H9 (cell line): ENCODE data around the gene MGRN1. TPM values are rescaled to one million over a fixed set of nuclear protein-coding genes. Genes with fewer than 3 reads are reported as not detected.

ENCODE experiments used
- DNase-seq: peaks from one replicate; pipeline ENCODE4 v3.0.0-alpha.2; 2017
- H2AFZ ChIP-seq: one replicate; pipeline ENCODE4 v1.6.1; 2013; ENCODE audit warnings: mild to moderate bottlenecking, low read length, control low read depth, moderate library complexity
- H2AK5ac ChIP-seq: 2 replicates; pipeline ENCODE4 v1.6.1; 2013; ENCODE audit warnings: low read length, control low read depth, mixed read lengths; ENCODE audit not compliant: insufficient read length
- H2BK120ac ChIP-seq: one replicate; pipeline ENCODE4 v1.6.1; 2013; ENCODE audit warnings: low read depth, mild to moderate bottlenecking, low read length, control low read depth, inconsistent platforms; ENCODE audit not compliant: poor library complexity, severe bottlenecking
- H2BK12ac ChIP-seq: 2 replicates; pipeline ENCODE4 v1.6.1; 2013; ENCODE audit warnings: low read length, control low read depth, mixed read lengths, low read depth; ENCODE audit not compliant: insufficient read length
- H2BK15ac ChIP-seq: 2 replicates; pipeline ENCODE4 v1.6.1; 2013; ENCODE audit warnings: low read depth, low read length, control low read depth
- H2BK20ac ChIP-seq: one replicate; pipeline ENCODE4 v1.6.1; 2013; ENCODE audit warnings: low read depth, mild to moderate bottlenecking, low read length, control low read depth, inconsistent platforms; ENCODE audit not compliant: poor library complexity, severe bottlenecking
- H2BK5ac ChIP-seq: 2 replicates; pipeline ENCODE4 v1.6.1; 2013; ENCODE audit warnings: low read length, control low read depth, mixed read lengths; ENCODE audit not compliant: insufficient read length
- H3K14ac ChIP-seq: 2 replicates; pipeline ENCODE4 v1.6.1; 2013; ENCODE audit warnings: low read length, control low read depth; ENCODE audit not compliant: insufficient read depth
- H3K18ac ChIP-seq: 2 replicates; pipeline ENCODE4 v1.6.1; 2013; ENCODE audit warnings: low read depth, mild to moderate bottlenecking, mixed read lengths, low read length, control low read depth; ENCODE audit not compliant: insufficient read length
- H3K23ac ChIP-seq: 2 replicates; pipeline ENCODE4 v1.6.1; 2013; ENCODE audit warnings: low read length, control low read depth, mixed read lengths, low read depth; ENCODE audit not compliant: insufficient read length
- H3K23me2 ChIP-seq: 2 replicates; pipeline ENCODE4 v1.6.1; 2013; ENCODE audit warnings: low read depth, mild to moderate bottlenecking, mixed read lengths, low read length, control low read depth; ENCODE audit not compliant: insufficient read length, poor library complexity, severe bottlenecking
- H3K27ac ChIP-seq: 2 replicates; pipeline ENCODE4 v1.5.1; 2013; ENCODE audit warnings: low read length, control low read depth, mixed read lengths, low read depth; ENCODE audit not compliant: insufficient read length
- H3K27me3 ChIP-seq: 2 replicates; pipeline ENCODE4 v1.6.1; 2013; ENCODE audit warnings: low read length, control low read depth, inconsistent platforms; ENCODE audit not compliant: insufficient read depth
- H3K4ac ChIP-seq: 2 replicates; pipeline ENCODE4 v1.6.1; 2013; ENCODE audit warnings: low read depth, mild to moderate bottlenecking, control low read depth, inconsistent platforms, low read length, moderate library complexity
- H3K4me1 ChIP-seq: 2 replicates; pipeline ENCODE4 v1.6.1; 2013; ENCODE audit warnings: low read length, control low read depth, inconsistent platforms; ENCODE audit not compliant: insufficient read depth
- H3K4me2 ChIP-seq: 2 replicates; pipeline ENCODE4 v1.6.1; 2013; ENCODE audit warnings: low read length, control low read depth, mixed read lengths; ENCODE audit not compliant: insufficient read length, insufficient read depth
- H3K56ac ChIP-seq: 2 replicates; pipeline ENCODE4 v1.6.1; 2013; ENCODE audit warnings: low read depth, mild to moderate bottlenecking, mixed read lengths, low read length, control low read depth; ENCODE audit not compliant: insufficient read length
- H3K79me1 ChIP-seq: 2 replicates; pipeline ENCODE4 v1.6.1; 2013; ENCODE audit warnings: low read depth, mild to moderate bottlenecking, moderate library complexity, low read length, control low read depth, inconsistent platforms; ENCODE audit not compliant: insufficient read depth, poor library complexity, severe bottlenecking
- H3K79me2 ChIP-seq: 2 replicates; pipeline ENCODE4 v1.6.1; 2013; ENCODE audit warnings: low read length, control low read depth, inconsistent platforms; ENCODE audit not compliant: insufficient read depth
- H3K9ac ChIP-seq: 2 replicates; pipeline ENCODE4 v1.6.1; 2013; ENCODE audit warnings: low read length, control low read depth, mixed read lengths; ENCODE audit not compliant: insufficient read length; ENCODE audit errors: extremely low read depth
- H3K9me3 ChIP-seq: one replicate; pipeline ENCODE4 v1.6.1; 2013; ENCODE audit warnings: low read depth, low read length, inconsistent platforms; ENCODE audit not compliant: control insufficient read depth
- H3T11ph ChIP-seq: one replicate; pipeline ENCODE4 v1.6.1; 2013; ENCODE audit warnings: mild to moderate bottlenecking, low read length, control low read depth, inconsistent platforms
- H4K20me1 ChIP-seq: one replicate; pipeline ENCODE4 v1.6.1; 2013; ENCODE audit not compliant: control insufficient read depth, insufficient read length, insufficient read depth
- H4K5ac ChIP-seq: 2 replicates; pipeline ENCODE4 v1.6.1; 2013; ENCODE audit warnings: low read depth, mild to moderate bottlenecking, mixed read lengths, low read length, control low read depth; ENCODE audit not compliant: insufficient read length
- H4K8ac ChIP-seq: replicated peaks from 2 replicates; pipeline ENCODE4 v1.6.1; 2013; ENCODE audit warnings: low read length, control low read depth, mixed read lengths, low read depth; ENCODE audit not compliant: insufficient read length
- H4K91ac ChIP-seq: 2 replicates; pipeline ENCODE4 v1.6.1; 2013; ENCODE audit warnings: low read depth, mild to moderate bottlenecking, moderate library complexity, mixed read lengths, low read length, control low read depth; ENCODE audit not compliant: insufficient read length
- H3K27ac Mint-ChIP-seq, 3 experiments: 2 replicates in 2 of 3; 3 replicates in 1 of 3; pipeline ENCODE4 v1.8.0; 2020 to 2021; ENCODE audit warnings: mixed read lengths in 3 of 3, mild to moderate bottlenecking in 1 of 3, moderate library complexity in 1 of 3
- H3K27me3 Mint-ChIP-seq: 2 replicates; pipeline ENCODE4 v1.8.0; 2021; ENCODE audit warnings: low read depth, mild to moderate bottlenecking, moderate library complexity, mixed read lengths
- H3K36me3 Mint-ChIP-seq, 3 experiments: 2 replicates in 2 of 3; 3 replicates in 1 of 3; pipeline ENCODE4 v1.8.0; 2020 to 2021; ENCODE audit warnings: low read depth in 3 of 3, mixed read lengths in 3 of 3; ENCODE audit not compliant: insufficient read depth in 1 of 3
- H3K4me1 Mint-ChIP-seq, 2 experiments: 2 replicates each; pipeline ENCODE4 v1.8.0; 2020; ENCODE audit warnings: mixed read lengths in 2 of 2
- H3K4me3 Mint-ChIP-seq, 2 experiments: 2 replicates in 1 of 2; 3 replicates in 1 of 2; pipeline ENCODE4 v1.8.0; 2020 to 2021; ENCODE audit warnings: mild to moderate bottlenecking in 2 of 2, mixed read lengths in 2 of 2, moderate library complexity in 1 of 2
- H3K9me3 Mint-ChIP-seq, 2 experiments: 2 replicates in 1 of 2; 3 replicates in 1 of 2; pipeline ENCODE4 v1.8.0; 2020; ENCODE audit warnings: mild to moderate bottlenecking in 2 of 2, mixed read lengths in 2 of 2, moderate library complexity in 1 of 2
- WGBS: extraction: QIAGEN DNeasy Blood & Tissue Kit; methylation state at CpG from one replicate; pipeline ENCODE4 v1.1.7; 2013; ENCODE audit warnings: missing lambda C conversion rate, low lambda C conversion rate, mixed read lengths; ENCODE audit not compliant: insufficient read length; ENCODE audit errors: extremely low coverage; 5-methylcytosine and 5-hydroxymethylcytosine counted together
- total RNA-seq: library from RNA; stranded (reverse); gene quantifications from 2 replicates; pipeline ENCODE4 v1.2.1, GENCODE V29; 2021
- TF ChIP-seq, protein P1 (sequence below): fragments of 200-600 bp; sonication (generic); conservative IDR thresholded peaks from 3 replicates; pipeline ENCODE4 v1.8.0; 2021; ENCODE audit warnings: antibody characterized with exemption, mild to moderate bottlenecking

Gene MGRN1
- total RNA-seq, 1 experiment from 2014 or later: 91.6 TPM

DNA sequence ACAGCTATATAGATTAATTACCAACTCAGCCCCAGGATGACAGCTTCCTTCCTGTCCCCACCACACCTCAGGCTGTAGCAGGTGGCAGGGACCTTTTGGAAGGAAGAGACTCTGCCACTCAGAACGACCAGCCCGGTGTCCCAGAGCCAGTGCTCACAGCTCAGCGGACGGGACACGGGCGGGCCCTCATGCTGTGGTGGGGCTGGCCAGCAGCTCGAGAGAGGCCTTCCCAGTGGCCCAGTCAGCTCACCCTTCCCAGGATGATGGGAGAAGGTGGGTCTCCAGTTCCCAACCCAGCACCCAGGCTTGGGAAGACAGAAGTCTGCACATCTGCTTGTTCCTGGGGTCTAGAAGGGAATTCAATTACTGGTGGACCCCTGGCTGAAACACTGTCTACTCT lies 79.3 kb downstream of the MGRN1 start:
- H2BK15ac ChIP-seq: no peak overlapping the region
- no peak overlapping the region for H3K18ac ChIP-seq
- H2BK5ac ChIP-seq: no peak overlapping the region
- H4K20me1 ChIP-seq: no peaks in the 10 kb centered on the region
- no peak overlapping the region for H2AFZ ChIP-seq
- H3K4ac ChIP-seq: no peak overlapping the region
- no peak for DNase-seq
- H2BK12ac ChIP-seq: no peak overlapping the region
- no peaks in the 10 kb centered on the region for H3K79me1 ChIP-seq
- Mint-ChIP-seq H3K4me3 (no peak overlapping the region), H3K27me3 (no peaks in the 10 kb centered on the region), H3K4me1 (no peaks in the 10 kb centered on the region), H3K9me3 (no peaks in the 10 kb centered on the region), H3K36me3 (peaks cover 19 to 64% (median 49%) of the 10 kb centered on the region in 3 experiments; a peak in 6 of 7 replicates), H3K27ac (peak overlapping the region in 1 of 3 experiments; percentile 79; a peak in 1 of 7 replicates)
- H3K27me3 ChIP-seq: no peaks in the 10 kb centered on the region
- no peak overlapping the region for H3K4me2 ChIP-seq
- no peak overlapping the region for H4K91ac ChIP-seq
- H3K56ac ChIP-seq: no peak overlapping the region
- H3K9ac ChIP-seq: no peak overlapping the region
- H3K23me2 ChIP-seq: no peaks in the 10 kb centered on the region
- no peak overlapping the region for H2BK120ac ChIP-seq
- no peaks in the 10 kb centered on the region for H3K4me1 ChIP-seq
- H4K5ac ChIP-seq: no peak overlapping the region
- H3K14ac ChIP-seq: no peak overlapping the region
- H3T11ph ChIP-seq: no peak overlapping the region
- no peak overlapping the region for H2BK20ac ChIP-seq
- TF ChIP-seq, protein P1, sequence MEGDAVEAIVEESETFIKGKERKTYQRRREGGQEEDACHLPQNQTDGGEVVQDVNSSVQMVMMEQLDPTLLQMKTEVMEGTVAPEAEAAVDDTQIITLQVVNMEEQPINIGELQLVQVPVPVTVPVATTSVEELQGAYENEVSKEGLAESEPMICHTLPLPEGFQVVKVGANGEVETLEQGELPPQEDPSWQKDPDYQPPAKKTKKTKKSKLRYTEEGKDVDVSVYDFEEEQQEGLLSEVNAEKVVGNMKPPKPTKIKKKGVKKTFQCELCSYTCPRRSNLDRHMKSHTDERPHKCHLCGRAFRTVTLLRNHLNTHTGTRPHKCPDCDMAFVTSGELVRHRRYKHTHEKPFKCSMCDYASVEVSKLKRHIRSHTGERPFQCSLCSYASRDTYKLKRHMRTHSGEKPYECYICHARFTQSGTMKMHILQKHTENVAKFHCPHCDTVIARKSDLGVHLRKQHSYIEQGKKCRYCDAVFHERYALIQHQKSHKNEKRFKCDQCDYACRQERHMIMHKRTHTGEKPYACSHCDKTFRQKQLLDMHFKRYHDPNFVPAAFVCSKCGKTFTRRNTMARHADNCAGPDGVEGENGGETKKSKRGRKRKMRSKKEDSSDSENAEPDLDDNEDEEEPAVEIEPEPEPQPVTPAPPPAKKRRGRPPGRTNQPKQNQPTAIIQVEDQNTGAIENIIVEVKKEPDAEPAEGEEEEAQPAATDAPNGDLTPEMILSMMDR: no peak
- no peak overlapping the region for H3K27ac ChIP-seq
- no peak overlapping the region for H4K8ac ChIP-seq
- no peaks in the 10 kb centered on the region for H3K9me3 ChIP-seq
- H3K79me2 ChIP-seq: no peaks in the 10 kb centered on the region
- no CpG with 5 or more reads among the region's 7 CpGs for WGBS
- H3K23ac ChIP-seq: no peak overlapping the region
- no peak overlapping the region for H2AK5ac ChIP-seq
